HG03575 (cell line): Measurements from ENCODE around the gene DCBLD2.

ENCODE experiments used
- ATAC-seq: cut with Tn5 transposase; IDR thresholded peaks from one replicate; pipeline ENCODE4 v1.9.1; 2021; ENCODE audit not compliant: unreplicated experiment, insufficient number of reproducible peaks, low FRiP score; ENCODE audit errors: extremely low read depth

The DCBLD2 gene

DNA sequence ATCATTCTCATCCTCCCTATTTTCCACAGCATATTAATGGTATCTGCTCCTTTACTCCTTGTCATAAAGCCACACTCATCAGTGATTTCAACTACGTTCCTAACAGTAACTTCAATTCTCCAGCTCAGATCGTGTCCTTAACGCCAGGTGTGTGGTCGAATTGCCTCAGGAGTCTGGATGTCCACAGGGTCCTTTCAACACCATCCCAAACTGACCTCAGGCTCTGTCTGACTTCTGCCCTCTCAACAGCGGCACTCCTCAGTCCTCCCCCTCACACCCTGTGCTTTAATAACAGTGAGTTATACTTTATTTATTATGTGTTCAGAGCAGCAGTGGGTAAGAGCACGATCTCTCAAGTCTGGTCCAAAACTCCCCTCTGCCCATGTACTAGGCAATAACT, 95.9 kb downstream of the DCBLD2 start:
- no peak for ATAC-seq

- ATAC-seq: no peak
These were observed 100.3 kb downstream of the DCBLD2 start for GRCh38 chr3:98801043-98801747.

DNA sequence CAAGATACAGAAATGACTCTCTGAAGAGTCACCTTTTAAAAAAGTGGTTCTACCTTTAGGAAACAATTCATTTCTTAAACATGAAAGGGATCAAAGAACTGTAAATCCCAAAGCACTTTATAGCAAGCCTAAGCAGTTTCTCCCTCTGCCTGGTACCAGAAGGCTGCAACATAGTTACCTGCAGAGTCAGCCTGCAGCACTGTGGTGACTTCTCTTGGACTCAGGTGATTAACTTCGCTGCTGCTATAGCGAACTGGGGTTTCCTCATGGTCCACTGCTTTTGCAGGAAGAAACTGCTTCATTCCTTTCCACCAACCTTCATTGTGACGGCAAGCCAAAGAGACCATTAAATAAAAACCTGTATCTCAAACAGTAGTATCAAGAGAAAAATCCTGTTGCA, 101.1 kb downstream of the DCBLD2 start:
- no peak for ATAC-seq

DNA sequence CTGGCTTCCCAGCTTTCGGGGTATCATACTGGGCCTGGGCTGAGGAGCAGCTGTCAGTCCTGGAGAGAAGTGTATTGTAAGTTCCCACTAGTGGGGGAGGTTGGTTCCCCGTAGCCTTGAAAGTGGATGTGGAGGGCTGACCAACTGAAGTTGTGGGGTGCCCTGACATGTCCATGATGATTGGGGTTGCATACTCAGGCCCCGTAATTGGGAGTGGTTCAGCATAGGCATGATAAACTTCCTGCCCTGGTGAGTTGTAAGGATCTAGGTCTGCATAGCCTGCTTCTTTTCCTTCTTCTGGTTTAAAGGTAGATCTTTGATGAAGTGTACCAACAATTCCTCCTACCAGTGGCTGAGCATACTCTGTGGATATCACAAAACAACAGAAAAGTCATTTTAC, 102.0 kb downstream of the DCBLD2 start:
- ATAC-seq: no peak

- ATAC-seq: no peak
These were observed 102.7 kb downstream of the DCBLD2 start for GRCh38 chr3:98798820-98799219.

DNA sequence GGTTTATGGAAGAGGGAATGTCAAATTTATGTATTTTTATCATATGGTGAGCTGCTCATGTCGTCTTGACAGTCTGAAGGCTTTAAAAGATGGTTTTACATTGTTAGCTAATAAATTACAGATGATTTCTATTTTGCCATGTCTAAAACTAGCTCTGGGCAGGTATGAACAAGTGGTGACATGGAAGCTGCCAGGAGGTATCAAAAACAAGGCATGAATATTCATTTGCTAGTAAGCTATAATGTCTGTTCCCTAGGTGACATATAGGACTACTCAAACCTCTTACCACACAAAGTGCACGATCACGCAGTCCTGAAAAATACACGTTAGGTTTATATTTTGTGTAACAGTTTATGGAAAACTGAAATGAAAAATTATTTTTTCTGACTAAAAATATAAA, 103.6 kb downstream of the DCBLD2 start:
- ATAC-seq: no peak

DNA sequence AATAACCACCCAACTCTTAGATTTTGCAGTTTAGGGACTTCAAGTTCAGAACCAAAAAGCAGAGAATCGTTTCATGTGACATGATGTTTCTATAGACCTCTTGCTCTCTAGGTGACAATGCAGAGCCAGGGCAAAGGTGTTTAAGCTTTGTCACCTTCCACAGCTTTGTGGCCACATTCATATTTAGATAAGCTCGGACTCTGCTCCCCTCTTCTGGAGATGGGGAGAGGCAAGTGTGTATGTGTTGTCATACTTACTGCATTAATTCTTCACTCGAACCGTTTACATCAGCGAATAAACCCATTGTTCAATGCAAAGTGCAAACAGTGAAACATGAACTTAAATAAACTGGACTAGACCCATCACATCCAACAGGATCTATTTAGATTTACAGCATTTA, 105.2 kb downstream of the DCBLD2 start:
- ATAC-seq: no peak

- no peak for ATAC-seq
These were observed 107.5 kb downstream of the DCBLD2 start for GRCh38 chr3:98793971-98794370.

GRCh38 chr3:98791341-98792325, 109.9 kb downstream of the DCBLD2 start:
- no peak for ATAC-seq

DNA sequence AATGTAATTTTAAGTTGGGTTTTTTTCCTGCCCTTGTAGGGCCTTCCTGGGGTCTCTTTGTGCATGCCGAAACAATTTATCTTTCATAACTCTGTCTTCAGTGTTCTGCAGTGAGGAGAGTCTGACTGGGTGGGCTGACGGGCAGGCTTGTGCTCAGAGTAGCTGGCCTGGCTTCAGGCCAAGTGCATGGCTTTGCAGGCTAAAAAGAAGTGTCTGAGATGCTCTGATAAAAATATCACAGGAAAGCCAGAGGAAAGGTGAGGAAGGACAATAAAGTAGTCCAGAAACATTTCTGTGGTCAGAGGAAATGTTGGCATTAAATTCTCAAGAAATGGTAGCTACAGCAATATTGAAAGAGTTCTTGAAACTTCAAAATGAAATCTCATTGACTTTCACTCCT, 112.8 kb downstream of the DCBLD2 start:
- no peak for ATAC-seq

- no peak for ATAC-seq
These were observed 114.3 kb downstream of the DCBLD2 start for GRCh38 chr3:98787181-98787580.

- no peak for ATAC-seq
These were observed 115.0 kb downstream of the DCBLD2 start for GRCh38 chr3:98786364-98787006.

DNA sequence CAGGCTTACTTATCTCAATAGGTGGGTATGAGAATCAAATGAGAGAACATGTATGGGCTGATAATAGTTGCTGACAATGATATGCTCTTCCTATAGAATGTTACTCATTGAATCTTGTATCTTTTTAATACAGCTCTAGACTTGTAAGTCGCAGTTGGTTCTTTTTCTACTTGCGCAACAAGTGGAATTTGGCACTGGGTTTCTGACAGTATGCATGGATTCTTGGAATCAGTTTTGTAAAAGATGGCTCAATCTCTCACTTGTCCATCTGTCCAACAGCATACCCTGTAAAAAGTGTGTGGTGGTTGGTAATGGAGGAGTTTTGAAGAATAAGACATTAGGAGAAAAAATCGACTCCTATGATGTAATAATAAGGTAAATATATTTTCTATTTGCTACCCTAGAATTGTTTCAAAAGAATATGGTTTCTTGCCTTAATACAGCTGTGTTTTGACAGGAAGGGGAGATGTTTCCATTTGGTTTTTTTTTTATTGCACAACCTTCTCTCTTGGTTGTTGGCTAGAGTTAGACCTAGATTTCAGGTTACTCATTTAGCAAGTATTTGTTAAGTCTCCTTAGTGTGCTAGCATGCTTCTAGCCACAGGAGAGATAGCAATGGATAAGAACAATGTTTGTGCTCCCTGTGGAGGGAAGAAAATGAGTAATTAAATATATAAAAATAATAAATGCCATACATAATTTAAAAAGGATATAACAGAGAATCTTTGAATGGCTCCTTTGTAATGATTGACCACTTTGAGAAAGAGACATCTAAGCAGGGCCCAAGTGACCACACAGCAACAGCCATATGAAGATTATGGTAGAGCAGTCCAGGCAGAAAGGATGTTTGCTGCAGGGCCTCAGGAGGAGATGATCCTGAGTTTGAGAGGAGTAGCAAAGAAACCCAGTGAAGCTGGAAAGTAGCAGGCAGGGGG, 116.6 kb downstream of the DCBLD2 start:
- no peak for ATAC-seq

DNA sequence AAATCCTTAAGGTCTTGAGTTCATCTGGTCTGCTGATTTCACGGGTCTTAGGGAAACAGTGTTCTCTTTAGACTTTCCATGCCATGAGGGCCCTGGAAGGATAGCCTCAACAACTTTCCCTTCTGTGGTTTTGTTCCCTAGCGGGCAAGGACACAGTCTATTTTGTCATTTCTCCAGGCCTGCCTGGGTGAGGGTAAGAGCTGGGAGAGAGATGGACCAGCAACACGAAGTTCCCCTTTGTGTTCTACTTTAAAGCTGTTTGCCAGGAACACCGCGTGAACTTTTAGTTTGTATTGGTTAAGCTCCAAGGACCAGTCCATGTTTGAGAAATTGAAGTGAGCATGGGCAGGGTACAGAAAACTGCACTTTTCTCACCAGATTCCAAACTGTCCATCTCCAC, 117.5 kb downstream of the DCBLD2 start:
- ATAC-seq: no peak

DNA sequence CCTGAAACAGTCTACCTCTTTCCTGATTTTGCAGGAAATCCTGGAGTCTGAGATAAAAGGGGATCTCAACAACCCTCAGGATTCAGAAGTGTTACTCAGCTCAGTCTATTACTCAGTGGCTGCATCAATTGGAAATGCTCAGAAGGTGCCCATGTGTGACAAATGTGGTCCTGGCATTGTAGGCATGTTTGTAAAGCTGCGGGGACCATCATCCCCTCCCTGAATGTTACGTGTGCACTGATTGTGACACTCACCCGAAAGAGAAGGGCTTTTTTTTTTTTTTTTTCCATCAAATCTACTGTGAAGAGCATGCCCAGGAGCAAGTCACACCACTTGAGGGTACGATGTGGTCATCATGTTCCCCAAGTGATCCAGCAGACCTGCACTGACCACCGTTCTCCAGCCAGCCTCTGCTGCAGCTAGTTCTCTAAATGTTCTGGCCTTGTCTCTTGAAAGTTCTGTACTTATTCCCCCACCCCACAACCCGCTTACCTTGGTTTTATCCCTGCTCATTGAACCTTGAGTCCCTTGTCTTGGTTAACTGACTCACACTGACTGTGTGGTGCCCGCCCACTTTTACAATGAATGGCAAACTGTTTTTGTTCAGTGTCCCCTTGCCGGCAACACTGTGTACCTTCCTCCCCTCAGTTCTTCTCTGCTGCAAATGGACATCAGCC, 118.5 kb downstream of the DCBLD2 start:
- no peak for ATAC-seq

- no peak for ATAC-seq
These were observed 121.2 kb downstream of the DCBLD2 start for GRCh38 chr3:98780343-98780742.

- no peak for ATAC-seq
These were observed 121.8 kb downstream of the DCBLD2 start for GRCh38 chr3:98779541-98780335.
